OCI-LY1 (cell line): ENCODE data around the gene TMEM212.

ENCODE experiments used
- H2AFZ ChIP-seq: fragments of 200-600 bp; sonication (generic), shearing (Covaris generic); 2 replicates; pipeline ENCODE4 v1.6.0; 2014; ENCODE audit warnings: antibody characterized with exemption, mild to moderate bottlenecking, low read length
- H3F3A ChIP-seq: fragments of 200-600 bp; sonication (generic), shearing (Covaris generic); 2 replicates; pipeline ENCODE4 v1.6.0; 2014; ENCODE audit warnings: mild to moderate bottlenecking, antibody characterized with exemption, low read length, moderate library complexity; ENCODE audit not compliant: insufficient read depth
- H3K27ac ChIP-seq: fragments of 200-600 bp; sonication (generic); 2 replicates; pipeline ENCODE4 v1.5.1; 2014; ENCODE audit warnings: low read length, mixed run types, mild to moderate bottlenecking, low read depth; ENCODE audit not compliant: poor library complexity, severe bottlenecking
- H3K27me3 ChIP-seq: fragments of 200-600 bp; sonication (generic); 2 replicates; pipeline ENCODE4 v1.6.0; 2014; ENCODE audit warnings: antibody characterized with exemption, mild to moderate bottlenecking, low read length, moderate library complexity; ENCODE audit not compliant: insufficient read depth
- H3K36me3 ChIP-seq: fragments of 200-600 bp; sonication (generic); 2 replicates; pipeline ENCODE4 v1.6.1; 2014; ENCODE audit warnings: mild to moderate bottlenecking, antibody characterized with exemption, low read length, moderate library complexity, mixed read lengths; ENCODE audit not compliant: insufficient read depth
- H3K4me1 ChIP-seq: fragments of 200-600 bp; sonication (generic); 2 replicates; pipeline ENCODE4 v1.5.1; 2014; ENCODE audit warnings: mild to moderate bottlenecking, low read length, moderate library complexity; ENCODE audit not compliant: insufficient read depth, severe bottlenecking
- H3K4me2 ChIP-seq: fragments of 200-600 bp; sonication (generic), shearing (Covaris generic); 2 replicates; pipeline ENCODE4 v1.6.1; 2014; ENCODE audit warnings: low read length
- H3K4me3 ChIP-seq: fragments of 200-600 bp; sonication (generic); 2 replicates; pipeline ENCODE4 v1.5.1; 2014; ENCODE audit warnings: low read length, low read depth, mild to moderate bottlenecking, mixed read lengths; ENCODE audit not compliant: poor library complexity, severe bottlenecking
- H3K79me2 ChIP-seq: fragments of 200-600 bp; shearing (Covaris generic); 2 replicates; pipeline ENCODE4 v1.6.1; 2016; ENCODE audit warnings: mixed run types, low read length, mixed read lengths; ENCODE audit not compliant: insufficient read depth
- H3K9ac ChIP-seq: fragments of 200-600 bp; sonication (generic), shearing (Covaris generic); 2 replicates; pipeline ENCODE4 v1.6.1; 2014; ENCODE audit warnings: mild to moderate bottlenecking, low read length, mixed read lengths
- H3K9me2 ChIP-seq: fragments of 200-600 bp; sonication (generic), shearing (Covaris generic); 2 replicates; pipeline ENCODE4 v1.6.1; 2014; ENCODE audit warnings: low read depth, mild to moderate bottlenecking, low read length, mixed read lengths
- H3K9me3 ChIP-seq: fragments of 200-600 bp; shearing (Covaris generic); 2 replicates; pipeline ENCODE4 v1.6.1; 2014; ENCODE audit warnings: low read length, mixed read lengths
- H4K20me1 ChIP-seq: fragments of 200-600 bp; sonication (generic), shearing (Covaris generic); 2 replicates; pipeline ENCODE4 v1.6.0; 2016; ENCODE audit warnings: mild to moderate bottlenecking, low read length; ENCODE audit not compliant: insufficient read depth
- EZH2 ChIP-seq: fragments of 200-600 bp; sonication (generic), shearing (Covaris generic); IDR thresholded peaks from 2 replicates; pipeline ENCODE4 v1.8.0; 2017; ENCODE audit warnings: borderline replicate concordance, mixed run types, mild to moderate bottlenecking, antibody characterized with exemption, low read length, moderate library complexity, mixed read lengths
- TF ChIP-seq, protein P1 (sequence below): fragments of 200-600 bp; sonication (generic), shearing (Covaris generic); IDR thresholded peaks from 2 replicates; pipeline ENCODE4 v1.5.1; 2017; ENCODE audit warnings: mild to moderate bottlenecking, antibody characterized with exemption, low read length, moderate library complexity, mixed read lengths

The TMEM212 gene

GRCh38 chr3:171895291-171895690 is 52.1 kb downstream of the TMEM212 start:
- no peaks in the 10 kb centered on the region for H3K9me3 ChIP-seq
- no peak for TF ChIP-seq EZH2
- TF ChIP-seq, protein P1, sequence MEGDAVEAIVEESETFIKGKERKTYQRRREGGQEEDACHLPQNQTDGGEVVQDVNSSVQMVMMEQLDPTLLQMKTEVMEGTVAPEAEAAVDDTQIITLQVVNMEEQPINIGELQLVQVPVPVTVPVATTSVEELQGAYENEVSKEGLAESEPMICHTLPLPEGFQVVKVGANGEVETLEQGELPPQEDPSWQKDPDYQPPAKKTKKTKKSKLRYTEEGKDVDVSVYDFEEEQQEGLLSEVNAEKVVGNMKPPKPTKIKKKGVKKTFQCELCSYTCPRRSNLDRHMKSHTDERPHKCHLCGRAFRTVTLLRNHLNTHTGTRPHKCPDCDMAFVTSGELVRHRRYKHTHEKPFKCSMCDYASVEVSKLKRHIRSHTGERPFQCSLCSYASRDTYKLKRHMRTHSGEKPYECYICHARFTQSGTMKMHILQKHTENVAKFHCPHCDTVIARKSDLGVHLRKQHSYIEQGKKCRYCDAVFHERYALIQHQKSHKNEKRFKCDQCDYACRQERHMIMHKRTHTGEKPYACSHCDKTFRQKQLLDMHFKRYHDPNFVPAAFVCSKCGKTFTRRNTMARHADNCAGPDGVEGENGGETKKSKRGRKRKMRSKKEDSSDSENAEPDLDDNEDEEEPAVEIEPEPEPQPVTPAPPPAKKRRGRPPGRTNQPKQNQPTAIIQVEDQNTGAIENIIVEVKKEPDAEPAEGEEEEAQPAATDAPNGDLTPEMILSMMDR, result no peak
- H3F3A ChIP-seq, result no peaks in the 10 kb centered on the region
- no peak overlapping the region for H3K4me3 ChIP-seq
- no peaks in the 10 kb centered on the region for H4K20me1 ChIP-seq
- H3K27ac ChIP-seq, result no peak overlapping the region
- H3K4me2 ChIP-seq, result no peak overlapping the region
- no peaks in the 10 kb centered on the region for H3K79me2 ChIP-seq
- no peak overlapping the region for H3K9ac ChIP-seq
- no peaks in the 10 kb centered on the region for H3K9me2 ChIP-seq
- no peak overlapping the region for H2AFZ ChIP-seq
- H3K36me3 ChIP-seq, result no peaks in the 10 kb centered on the region
- no peaks in the 10 kb centered on the region for H3K4me1 ChIP-seq
- H3K27me3 ChIP-seq, result 0 out of 2 replicates have a peak, but pooled peaks cover 4% of the 10 kb centered on the region

DNA sequence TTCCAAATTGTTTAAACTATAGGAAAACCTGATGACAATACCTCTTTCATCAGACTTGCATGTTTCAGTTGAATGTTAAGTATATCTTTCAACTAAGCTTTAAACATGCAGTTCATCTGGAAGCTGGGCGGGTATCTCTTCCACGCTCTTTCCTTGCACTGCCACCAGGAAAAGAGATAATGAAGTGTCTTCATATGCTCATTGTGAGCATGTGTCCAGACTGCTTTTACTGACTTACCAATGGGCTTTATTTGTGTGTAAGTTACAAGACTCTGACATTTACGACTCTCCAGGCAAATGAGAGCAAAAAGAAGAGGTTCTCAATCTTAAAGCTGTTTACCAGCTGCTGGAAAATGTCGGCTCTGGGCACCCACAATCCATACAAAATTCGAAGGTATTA is 52.8 kb downstream of the TMEM212 start:
- Histone ChIP-seq H3K4me3 (no peak overlapping the region), H4K20me1 (no peaks in the 10 kb centered on the region), H3K27ac (no peak overlapping the region), H3K36me3 (no peaks in the 10 kb centered on the region), H2AFZ (no peak overlapping the region), H3K9me3 (no peaks in the 10 kb centered on the region), H3K9ac (no peak overlapping the region), H3K79me2 (no peaks in the 10 kb centered on the region), H3K9me2 (no peaks in the 10 kb centered on the region), H3K27me3 (0 out of 2 replicates have a peak, but pooled peaks cover 4% of the 10 kb centered on the region), H3K4me1 (no peaks in the 10 kb centered on the region), H3F3A (no peaks in the 10 kb centered on the region), H3K4me2 (no peak overlapping the region)
- TF ChIP-seq, protein P1, result no peak
- no peak for TF ChIP-seq EZH2

DNA sequence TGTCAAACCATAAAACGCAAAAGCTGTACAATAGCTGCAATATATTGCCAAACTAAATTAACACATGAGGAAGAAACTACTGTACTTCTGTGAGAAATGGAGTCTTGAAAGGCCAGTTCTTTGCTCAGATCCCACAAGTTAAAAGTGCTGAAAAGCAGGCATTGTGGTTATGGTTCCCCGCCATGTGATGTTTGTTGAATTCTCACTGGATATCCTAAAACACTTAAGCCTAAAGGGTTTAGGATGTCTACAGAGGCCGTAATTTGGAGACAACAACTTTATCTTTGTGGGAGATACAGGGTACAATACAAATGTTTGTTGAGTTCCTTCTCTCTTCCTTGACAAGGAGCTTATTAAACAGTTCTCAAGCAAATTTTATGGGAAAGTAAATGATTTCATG is 53.2 kb downstream of the TMEM212 start:
- no peaks in the 10 kb centered on the region for H3F3A ChIP-seq
- no peak overlapping the region for H3K9ac ChIP-seq
- no peaks in the 10 kb centered on the region for H3K79me2 ChIP-seq
- no peak overlapping the region for H3K4me3 ChIP-seq
- no peaks in the 10 kb centered on the region for H3K9me2 ChIP-seq
- H3K4me2 ChIP-seq, result no peak overlapping the region
- H3K27ac ChIP-seq, result no peak overlapping the region
- no peak overlapping the region for H2AFZ ChIP-seq
- TF ChIP-seq EZH2, result no peak
- TF ChIP-seq, protein P1, result no peak
- H3K4me1 ChIP-seq, result no peaks in the 10 kb centered on the region
- H3K9me3 ChIP-seq, result no peaks in the 10 kb centered on the region
- no peaks in the 10 kb centered on the region for H3K36me3 ChIP-seq
- H3K27me3 ChIP-seq, result 0 out of 2 replicates have a peak, but pooled peaks cover 4% of the 10 kb centered on the region
- no peaks in the 10 kb centered on the region for H4K20me1 ChIP-seq
